Posterior vena cava (tissue), 2 donors: Measurements from ENCODE around the gene UBAC1. TPM values are rescaled to one million over a fixed set of nuclear protein-coding genes. Genes with fewer than 3 reads are reported as not detected.
"Not testable (repeated sequence)": the region's sequence is repeated elsewhere in the genome, so short reads cannot be mapped to it uniquely, and the experiment has no call there.

Source experiments
- DNase-seq: peaks from one replicate; pipeline ENCODE4 v3.0.0-alpha.2; 2020; ENCODE audit warnings: low spot score
- intact Hi-C, 2 donors: fragments of 100-400 bp; cut with DNase I; formaldehyde crosslinking; loops; one replicate each; pipeline versions ENCODE4 v1.14.1 to v1.14.2; 2022 to 2023
- total RNA-seq, 2 donors: library from RNA; stranded (reverse); fragmentation: NEBNext Ultra II Directional; extraction: Animal tissue kit (Norgen Biotek cat#: 25700); gene quantifications; one replicate each; pipeline ENCODE4 v1.2.1, GENCODE V29; 2021
- donor health status: DM: yes; HTN: yes; CAD: no.
- donor health status: DM: yes; HTN: yes; CAD: no.

UBAC1 gene
- total RNA-seq, 2 donors from 2014 or later, result 32.7 to 34.1 TPM

DNA sequence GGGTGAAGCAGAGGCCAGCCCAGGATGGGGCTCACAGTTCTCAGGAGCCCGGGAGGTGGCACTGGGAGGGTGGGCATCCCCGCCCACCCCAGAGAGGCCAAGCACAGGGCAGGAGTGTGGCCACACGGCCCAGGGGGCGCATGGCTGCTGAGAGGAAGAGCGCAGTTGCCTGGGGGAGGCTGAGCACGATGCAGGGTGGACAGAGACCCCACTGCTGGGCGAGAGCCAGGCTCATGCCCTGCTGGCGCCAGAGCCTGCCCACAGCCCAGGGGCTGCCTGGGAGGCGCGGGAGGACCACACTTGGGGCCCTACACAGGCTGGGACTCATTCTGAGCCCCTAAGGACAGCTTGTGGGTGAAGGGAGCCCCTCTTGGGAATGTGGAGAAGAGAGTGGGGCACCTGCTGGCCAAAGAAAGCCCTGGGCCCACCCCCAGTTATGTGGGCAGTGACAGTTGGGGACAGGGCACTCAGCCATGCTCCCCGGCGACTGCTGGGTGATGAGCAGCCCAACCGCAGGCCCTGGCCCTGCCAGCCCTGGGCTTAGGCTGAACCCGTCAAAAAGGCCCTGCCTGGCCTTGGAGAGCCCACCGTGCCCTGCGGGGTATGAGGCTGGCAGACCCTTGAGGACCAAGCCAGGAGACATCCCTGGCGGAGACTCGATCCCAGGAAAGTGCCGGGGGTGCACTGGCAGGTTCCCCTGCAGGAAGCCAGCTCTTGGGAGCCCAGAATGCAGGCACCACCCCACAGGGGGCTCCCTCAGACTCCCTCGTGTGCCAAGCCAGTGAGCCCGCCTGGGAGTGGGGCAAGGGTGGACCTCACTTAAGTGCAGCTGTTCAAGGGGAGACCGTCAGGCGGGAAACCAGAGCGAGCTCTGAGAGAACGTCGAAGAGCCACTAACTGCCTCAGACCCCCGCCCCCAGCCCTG lies 32.2 kb downstream of the UBAC1 start:
- DNase-seq, result no peak
- intact Hi-C loops, result no loop called here

DNA sequence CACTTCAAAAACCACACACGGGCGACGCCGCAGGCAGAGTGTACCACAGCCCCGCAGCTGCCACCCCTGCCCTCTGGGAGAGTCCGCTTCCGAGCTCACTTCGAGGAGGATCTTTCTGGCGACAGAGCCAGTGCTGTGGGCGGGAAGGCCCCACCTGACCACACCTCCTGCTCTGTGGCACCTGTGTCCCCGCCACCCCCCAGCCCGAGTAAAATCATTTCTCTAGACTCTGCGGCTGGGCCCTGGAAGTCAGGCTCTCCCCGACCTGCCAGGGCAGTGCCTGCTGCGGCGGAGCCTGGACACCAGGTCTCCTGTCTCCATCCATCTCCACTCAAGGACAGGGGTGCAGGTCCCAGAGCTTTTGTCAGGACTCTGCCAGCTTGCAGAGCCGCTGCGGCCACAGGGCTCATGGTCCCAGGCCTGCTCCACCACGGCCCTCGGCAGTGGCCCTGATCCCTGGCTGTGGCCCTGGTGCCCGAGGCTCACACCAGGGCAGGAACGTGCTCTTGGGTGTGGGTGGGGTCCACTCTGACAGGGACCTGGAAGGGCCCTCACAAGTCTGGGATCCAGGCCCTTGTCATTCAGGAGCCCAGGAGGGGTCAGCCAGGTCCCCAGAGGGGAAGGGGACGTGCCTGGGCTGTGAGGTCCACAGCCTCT lies 33.0 kb downstream of the UBAC1 start:
- intact Hi-C loops, result no loop called here
- no peak for DNase-seq

DNA sequence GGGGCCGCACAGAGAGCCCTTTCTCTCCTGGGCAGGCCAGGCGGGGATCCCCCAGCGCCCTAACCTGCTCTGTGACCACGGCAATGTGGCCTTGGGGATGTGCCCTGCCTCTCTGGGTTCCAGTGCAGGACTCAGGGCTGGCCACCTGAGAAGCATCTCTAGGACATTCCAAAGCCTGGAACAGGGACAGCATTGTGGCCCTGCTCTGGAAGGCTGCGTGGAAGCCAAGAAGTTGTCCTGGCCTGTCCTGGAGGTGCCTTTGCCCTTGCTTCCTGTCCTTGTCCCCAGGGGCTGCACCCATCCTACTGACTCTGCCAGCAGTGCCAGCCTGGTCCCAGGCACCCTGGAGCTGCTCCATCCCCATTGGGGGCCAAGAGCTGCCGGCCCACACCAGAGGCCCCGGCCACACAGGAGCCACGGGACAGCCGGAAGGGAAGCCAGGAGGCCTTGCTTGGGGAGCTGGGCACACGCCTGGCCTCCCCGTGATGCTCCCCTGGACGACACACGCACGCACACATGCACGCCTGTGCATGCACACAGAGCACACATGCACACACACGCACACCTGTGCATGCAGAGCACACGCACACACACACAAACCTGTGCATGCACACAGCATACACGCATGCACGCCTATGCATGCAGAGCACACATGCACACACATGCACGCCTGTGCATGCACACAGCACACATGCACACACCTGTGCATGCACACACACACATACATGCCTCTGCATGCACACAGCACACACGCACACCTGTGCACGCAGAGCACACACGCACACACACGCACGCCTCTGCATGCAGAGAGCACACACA lies 33.8 kb downstream of the UBAC1 start:
- DNase-seq, result no peak
- intact Hi-C loops, result no loop called here

DNA sequence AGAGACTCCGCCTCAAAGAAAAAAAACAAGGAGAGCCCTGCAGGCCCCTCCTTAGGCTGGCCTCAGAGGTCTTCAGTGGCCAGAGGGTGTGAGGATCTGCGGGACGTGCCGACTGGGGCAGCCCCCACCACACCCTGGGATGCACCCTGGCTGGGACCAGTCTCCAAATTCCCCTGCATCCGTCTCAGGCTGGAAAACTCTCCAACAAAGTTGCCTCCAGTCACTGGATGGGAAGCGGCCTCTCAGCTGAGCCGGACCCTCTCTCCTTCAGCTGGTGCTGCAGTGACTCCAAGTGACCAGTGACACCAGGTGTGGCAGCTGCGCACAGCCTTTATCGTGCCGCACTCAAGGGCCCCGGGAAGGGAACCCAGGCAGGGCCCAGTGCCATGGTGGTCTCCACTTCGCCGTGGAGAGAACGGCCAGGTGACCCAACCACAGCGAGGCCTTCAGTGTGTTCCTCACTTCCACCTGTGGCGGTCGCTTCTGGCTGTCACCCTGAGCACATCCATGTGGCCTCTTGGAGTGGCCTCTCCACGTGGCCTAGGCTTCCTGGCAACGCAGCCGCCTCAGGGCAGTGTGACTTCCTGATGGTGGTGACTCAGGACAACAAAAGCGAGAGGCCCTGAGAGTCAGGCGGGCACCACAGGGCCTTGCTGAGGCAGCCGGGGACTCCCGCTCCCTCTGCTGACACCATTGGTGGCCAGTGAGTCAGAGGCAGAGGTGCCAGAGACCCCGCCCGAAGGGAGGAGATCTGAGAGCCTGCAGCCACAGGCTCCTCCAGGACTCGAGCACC lies 34.6 kb downstream of the UBAC1 start:
- intact Hi-C loops, result no loop called here
- peak; percentile 89 for DNase-seq

DNA sequence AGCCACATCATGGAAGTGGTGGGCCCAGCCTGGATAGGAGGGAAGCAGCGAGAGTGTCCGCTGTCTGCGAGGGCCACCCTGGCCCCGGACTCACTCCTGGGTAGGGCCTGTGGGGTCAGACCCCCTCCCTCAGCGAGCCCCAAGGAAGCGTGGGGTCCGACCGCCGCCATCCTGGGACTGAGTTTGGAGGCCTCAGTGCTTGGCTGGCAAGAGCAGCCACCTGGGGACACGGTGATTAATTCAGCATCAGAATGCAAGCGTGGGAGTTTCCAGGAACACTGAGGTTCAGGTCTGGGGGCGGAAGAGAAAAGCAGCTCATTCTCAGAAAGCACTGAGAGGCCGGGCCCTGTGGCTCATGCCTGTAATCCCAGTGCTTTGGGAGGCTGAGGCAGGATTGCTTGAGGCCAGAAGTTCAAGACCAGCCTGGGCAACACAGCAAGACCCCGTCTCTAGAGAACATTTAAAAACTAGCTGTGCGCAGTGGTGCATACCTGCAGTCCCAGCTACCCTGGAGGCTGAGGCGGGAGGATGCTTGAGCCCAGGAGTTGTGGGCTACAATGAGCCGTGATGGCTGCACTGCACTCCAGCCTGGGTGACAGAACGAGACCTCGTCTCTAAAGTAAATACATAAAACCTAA lies 35.6 kb downstream of the UBAC1 start:
- no peak for DNase-seq
- intact Hi-C loops, result no loop called here

DNA sequence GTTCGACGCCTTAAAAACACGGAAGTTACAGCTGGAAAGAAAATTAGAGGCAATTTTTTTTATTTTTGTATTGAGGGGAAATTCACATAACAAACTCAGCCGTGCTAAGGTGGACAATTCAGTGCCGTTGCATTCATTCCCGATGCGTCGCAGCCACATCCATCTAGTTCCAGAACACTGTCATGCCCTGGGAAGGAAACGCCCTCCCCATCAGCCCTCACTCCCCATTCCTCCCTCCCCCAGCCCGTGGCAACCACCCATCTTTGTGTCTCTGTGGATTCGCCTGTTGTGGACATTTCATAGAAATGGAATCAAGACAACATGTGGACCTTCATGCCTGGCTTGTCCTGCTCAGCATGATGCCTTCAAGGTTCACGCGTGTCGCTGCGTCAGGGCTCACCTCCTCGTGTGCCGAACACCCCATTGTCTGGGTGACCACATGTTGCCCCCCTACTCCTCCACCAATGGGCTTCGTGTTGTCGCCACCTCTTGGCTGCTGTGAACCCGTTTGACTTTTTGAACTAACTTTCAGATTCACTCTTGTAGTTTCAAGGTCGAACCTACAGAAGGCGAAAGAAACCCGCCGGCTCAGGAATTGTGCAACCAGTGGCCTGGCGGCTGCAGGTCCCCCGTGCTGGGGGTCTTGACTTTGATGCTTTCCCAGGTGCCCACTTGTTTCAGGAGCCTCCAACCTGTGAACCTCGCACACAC lies 36.4 kb downstream of the UBAC1 start:
- no peak for DNase-seq
- intact Hi-C loops, result no loop called here

DNA sequence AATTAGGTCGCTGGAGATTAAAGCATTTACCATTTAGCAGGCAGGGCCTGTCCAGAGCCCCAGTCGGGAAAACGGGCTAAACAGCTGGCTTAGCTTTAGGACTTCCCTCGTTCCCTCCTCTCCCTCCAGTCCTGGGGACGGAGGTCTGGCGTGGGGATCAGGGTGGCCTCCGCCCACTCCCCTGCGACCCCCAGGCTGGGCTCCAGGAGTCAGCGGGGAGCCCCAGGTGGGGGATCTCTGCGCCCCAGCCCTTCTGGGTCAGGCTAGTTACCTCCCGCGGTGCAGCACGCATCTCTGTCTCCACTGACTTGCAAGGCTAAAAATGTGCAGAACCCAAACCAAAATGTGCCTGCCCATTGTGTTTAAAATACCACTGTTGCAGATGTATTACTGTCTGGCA lies 37.7 kb downstream of the UBAC1 start:
- intact Hi-C loops, result no loop called here
- no peak for DNase-seq

DNA sequence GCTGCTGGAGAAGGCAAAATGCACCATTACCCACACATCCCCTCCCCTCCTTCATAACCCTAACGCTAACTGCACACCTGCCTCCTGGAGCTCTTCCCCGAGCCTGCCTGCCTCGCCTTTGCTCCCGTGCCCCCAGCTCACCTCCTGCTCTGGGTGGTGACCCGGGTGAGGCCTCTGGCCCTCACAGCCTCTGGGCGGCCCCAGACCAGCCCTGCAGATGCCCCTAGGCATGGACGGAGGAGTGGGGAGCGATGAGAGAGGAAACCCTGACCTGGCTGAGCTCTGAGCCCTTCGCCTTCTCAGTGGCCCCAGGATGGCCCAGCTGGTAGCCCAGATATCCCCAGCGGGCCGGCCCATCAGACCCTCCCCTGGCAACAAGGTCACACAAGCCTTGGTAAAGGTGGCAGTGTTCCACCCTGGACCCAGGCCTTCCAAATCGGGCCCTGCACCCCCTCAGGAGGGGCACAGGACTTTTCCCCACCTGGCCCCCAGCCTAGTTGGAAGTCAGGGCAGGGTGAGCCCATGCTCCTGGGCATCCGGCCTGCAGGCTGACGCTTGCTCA lies 39.3 kb downstream of the UBAC1 start:
- DNase-seq, result no peak
- intact Hi-C loops, result no loop called here

DNA sequence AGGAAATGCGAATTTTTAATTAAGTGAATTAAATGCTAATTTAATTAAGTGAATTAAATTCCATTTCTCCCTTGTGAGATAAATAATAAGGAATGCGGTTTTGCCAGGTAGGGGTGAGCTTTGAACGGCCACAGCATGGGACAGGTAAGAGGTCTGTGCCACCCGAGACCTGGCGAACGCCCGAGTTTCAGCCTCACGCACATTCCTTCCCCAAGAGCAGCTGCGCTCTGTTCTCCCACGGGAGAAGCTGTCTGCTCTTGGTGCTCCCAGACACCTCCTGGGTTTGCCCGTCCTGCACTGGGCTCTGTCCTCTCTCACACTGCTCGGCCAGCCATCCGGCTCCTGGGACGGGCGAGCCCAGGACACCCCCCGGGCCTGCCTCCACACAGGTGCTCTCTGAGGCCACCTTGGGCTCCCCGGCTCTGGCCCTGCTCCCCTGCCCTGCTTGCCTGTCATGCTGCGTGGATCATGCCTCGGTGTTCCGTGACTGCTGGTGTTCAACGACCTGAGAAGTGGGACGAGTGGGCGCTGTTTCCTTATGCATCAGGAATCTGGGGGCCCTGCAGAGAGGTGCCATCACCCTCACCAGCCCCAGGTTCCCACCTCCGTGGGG lies 40.1 kb downstream of the UBAC1 start:
- DNase-seq, result peak; percentile 44
- intact Hi-C loops, result no loop called here

DNA sequence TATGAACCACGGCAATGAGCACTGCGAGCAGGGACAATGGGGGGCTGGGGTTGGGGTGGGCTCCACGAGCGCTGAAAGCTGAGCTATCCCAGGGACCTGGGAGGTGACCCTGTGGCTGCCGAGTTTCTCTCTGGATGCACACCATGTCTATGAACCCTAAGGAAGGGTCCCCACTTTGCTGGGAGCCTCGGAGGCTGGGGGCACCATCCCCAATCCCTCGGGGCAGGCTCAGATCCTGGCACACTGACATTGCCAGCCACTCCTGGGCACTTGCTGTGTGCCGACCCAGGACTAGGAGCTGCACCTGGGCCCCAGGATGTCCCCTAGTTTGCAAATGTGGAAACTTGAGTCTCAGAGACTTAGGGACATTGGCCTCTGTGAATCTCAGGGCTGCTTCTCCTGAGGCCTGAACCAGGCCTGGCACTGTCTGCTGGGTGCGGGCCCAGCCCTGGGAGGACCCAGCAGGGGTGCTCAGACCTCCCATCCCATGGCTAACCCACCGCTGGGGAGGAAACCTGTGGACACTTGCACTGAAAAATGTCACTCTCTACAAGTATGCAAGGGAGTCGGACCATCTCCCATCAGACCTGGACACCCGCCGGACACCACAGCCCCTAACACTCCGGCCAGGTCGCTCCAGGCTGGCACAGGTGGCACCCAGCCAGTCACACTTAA lies 40.8 kb downstream of the UBAC1 start:
- intact Hi-C loops, result no loop called here
- DNase-seq, result peak; percentile 46

DNA sequence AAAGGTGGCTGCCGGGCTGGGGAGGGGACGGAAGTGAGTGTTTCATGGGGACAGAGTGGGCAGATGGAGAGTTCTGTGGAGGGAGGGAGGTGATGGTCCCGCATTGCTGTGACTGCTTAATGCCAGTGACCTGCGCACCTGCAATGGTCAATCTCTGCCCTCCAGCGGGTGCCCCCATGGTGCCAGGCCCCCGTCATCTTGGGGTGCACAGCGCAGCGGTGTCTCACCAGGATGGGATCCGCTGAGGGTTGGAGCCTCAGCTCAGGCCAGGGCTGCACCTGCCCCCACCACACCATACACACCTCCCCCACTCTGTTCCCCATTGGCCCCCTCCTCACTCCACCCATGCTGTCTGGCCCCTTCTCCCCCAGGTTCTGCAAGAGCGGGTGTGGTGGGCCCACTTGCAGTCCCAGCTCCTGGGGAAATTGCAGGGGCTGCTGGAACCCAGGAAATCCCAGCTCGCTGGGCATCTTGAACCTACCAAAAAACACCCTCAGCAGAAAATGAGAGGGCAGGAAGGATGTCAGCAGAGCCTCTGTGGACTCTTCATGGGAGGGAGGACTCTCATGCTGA lies 41.8 kb downstream of the UBAC1 start:
- peak; percentile 40 for DNase-seq
- intact Hi-C loops, result no loop called here

DNA sequence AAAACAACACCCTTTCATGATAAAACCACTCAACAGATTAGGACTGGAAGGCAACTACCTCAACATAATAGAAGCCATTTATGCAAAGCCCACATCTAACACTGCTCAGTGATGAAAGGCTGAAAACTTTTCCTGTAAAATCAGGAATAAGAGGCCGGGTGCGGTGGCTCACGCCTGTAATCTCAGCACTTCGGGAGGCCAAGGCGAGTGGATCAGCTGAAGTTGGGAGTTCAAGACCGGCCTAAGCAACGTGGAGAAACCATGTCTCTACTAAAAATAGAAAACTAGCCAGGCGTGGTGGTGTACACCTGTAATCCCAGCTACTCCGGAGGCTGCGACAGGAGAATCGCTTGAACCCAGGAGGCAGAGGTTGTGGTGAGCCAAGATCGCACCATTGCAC lies 44.9 kb downstream of the UBAC1 start:
- intact Hi-C loops, result not testable (repeated sequence)
- peak; percentile 31 for DNase-seq

DNA sequence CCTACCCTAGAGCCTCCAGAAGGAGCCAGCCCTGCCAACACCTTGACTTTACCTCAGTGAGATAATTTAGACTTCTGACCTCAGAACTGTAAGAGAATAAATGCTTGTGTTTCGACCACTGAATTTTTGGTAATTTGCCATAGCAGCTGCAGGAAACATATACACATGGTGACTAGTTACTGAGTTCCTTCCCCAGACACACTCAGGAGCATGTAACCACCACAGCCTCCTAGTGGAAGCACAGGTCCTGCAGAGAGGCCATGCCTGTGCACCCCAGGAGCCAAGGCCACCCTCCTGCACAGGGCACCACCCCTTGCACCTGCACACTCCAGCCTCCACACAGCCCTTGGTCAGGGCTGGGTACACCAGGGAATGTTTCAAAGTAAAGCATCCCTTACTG lies 46.3 kb downstream of the UBAC1 start:
- intact Hi-C loops, result no loop called here
- DNase-seq, result peak; percentile 64

DNA sequence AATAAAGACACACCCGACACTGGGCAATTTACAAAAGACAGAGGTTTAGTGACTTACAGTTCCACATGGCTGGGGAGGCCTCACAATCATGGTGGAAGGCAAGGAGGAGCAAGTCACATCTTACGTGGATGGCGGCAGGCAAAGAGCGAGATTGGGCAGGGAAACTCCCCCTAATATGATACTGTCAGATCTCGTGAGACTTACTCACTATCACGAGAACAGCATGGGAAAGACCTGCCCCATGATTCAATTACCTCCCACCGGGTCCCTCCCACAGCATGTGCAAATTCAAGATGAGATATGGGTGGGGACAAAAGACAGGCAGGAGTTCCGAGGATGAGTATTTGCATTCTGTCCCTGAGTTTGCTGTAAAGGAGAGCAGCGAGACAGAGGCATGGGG lies 49.9 kb downstream of the UBAC1 start:
- not testable (repeated sequence) for DNase-seq

DNA sequence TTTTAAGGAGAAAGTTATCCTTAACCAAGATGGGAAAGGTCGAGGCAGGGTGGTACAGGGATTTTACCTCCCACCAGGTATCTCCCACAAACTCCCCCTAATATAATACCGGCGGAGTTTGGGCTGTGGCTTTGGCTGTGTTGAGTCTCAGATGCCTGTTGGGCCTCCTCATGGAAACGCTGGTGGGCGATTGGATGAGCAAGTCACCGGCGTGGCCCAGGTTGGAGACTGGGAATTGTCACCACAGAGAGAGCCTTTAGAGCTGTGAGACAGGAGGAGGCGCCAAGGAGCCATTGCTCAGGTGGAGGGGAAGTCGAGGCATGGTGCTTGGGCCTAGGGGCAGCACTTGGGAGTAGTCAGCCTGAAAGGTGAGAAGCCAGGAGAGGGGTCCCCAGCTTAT lies 50.4 kb downstream of the UBAC1 start:
- DNase-seq, result peak; percentile 69
- intact Hi-C loops, result no loop called here

More for the DNA sequence above, 49.9 kb downstream of the UBAC1 start:
- intact Hi-C loops, result not testable (repeated sequence)

DNA sequence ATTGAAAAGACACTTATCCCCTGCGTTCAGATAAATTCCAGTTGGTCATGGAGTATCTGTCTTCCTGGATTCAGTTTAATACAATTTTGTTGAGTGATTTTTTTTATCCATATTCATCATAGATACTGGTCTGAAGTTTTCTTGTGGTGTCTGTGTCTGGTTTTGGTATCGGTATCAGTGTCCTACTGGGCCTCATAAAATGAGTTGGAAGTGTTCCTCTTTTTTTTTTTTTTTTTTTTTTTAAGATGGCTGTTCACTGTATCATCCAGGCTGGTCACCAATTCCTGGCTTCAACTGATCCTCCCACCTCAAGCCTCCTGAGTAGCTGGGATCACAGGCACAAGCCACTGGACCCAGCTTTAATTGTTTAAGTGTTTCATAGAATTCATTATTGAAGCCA lies 51.0 kb downstream of the UBAC1 start:
- intact Hi-C loops, result no loop called here

More for the DNA sequence above, 51.0 kb downstream of the UBAC1 start:
- DNase-seq, result peak; percentile 4
